SKM-1 treated with dmso at 0.1 percent for 144 hours (cell line): ENCODE results near the gene LAMTOR1.
A peak's percentile ranks its signal among the peaks of the same experiment; 100 is the strongest.

Experiments
- DNase-seq: peaks from one replicate; lab custom pipeline; 2025; ENCODE audit not compliant: unreplicated experiment; lab: John Stamatoyannopoulos, UW

The LAMTOR1 gene

GRCh38 chr11:72083414-72083813, 19.7 kb downstream of the LAMTOR1 start:
- DNase-seq = no peak

GRCh38 chr11:72081821-72082453, 21.2 kb downstream of the LAMTOR1 start:
- no peak for DNase-seq

GRCh38 chr11:72081184-72081644, 21.9 kb downstream of the LAMTOR1 start:
- no peak for DNase-seq

- peak; percentile 100 for DNase-seq
Measured at GRCh38 chr11:72080326-72081183, 22.5 kb downstream of the LAMTOR1 start, which contains the start of the genes LRRC51 and NUMA1. TSS of gene LRRC51 (plus strand) at chr11:72080850. CDS start at chr11:72089084, 8,234 bp downstream. TSS of gene NUMA1 (minus strand) at chr11:72080542. CDS start at chr11:72035943, 44,599 bp downstream.

GRCh38 chr11:72079819-72080325, 23.2 kb downstream of the LAMTOR1 start:
- DNase-seq = no peak

GRCh38 chr11:72078477-72078876, 24.6 kb downstream of the LAMTOR1 start:
- DNase-seq = no peak

GRCh38 chr11:72075756-72076155, 27.3 kb downstream of the LAMTOR1 start:
- no peak for DNase-seq

- DNase-seq = peak; percentile 59
Measured at GRCh38 chr11:72075109-72075508, 28.0 kb downstream of the LAMTOR1 start.

- DNase-seq = no peak
Measured at GRCh38 chr11:72072348-72072747, 30.7 kb downstream of the LAMTOR1 start.

GRCh38 chr11:72070491-72070890, 32.6 kb downstream of the LAMTOR1 start:
- no peak for DNase-seq

- peak; percentile 82 for DNase-seq
Measured at GRCh38 chr11:72069787-72070251, 33.3 kb downstream of the LAMTOR1 start.

- no peak for DNase-seq
Measured at GRCh38 chr11:72069200-72069599, 33.9 kb downstream of the LAMTOR1 start.

- no peak for DNase-seq
Measured at GRCh38 chr11:72067676-72068075, 35.4 kb downstream of the LAMTOR1 start.

- no peak for DNase-seq
Measured at GRCh38 chr11:72067266-72067665, 35.8 kb downstream of the LAMTOR1 start.

- no peak for DNase-seq
Measured at GRCh38 chr11:72066855-72067254, 36.2 kb downstream of the LAMTOR1 start.

GRCh38 chr11:72061739-72062396, 41.2 kb downstream of the LAMTOR1 start:
- DNase-seq = no peak

GRCh38 chr11:72058416-72059034, 44.6 kb downstream of the LAMTOR1 start:
- no peak for DNase-seq

- no peak for DNase-seq
Measured at GRCh38 chr11:72048766-72049460, 54.2 kb downstream of the LAMTOR1 start.
